ENCODE data around the gene BIN1. TPM values are rescaled to one million over a fixed set of nuclear protein-coding genes. Genes with fewer than 3 reads are reported as not detected.
A peak's percentile ranks its signal among the peaks of the same experiment; 100 is the strongest.

BIN1 gene
- total RNA-seq, 2 donors from 2014 or later = 24.4 to 43.5 TPM

GRCh38 chr2:127106457-127106990, 430 bp downstream of the BIN1 start:
- Histone ChIP-seq H3K27ac (peak overlapping the region; percentile 17 to 89 (median 86)), H3K4me1 (peaks cover 31% of the 10 kb centered on the region), H3K27me3 (no peaks in the 10 kb centered on the region), H3K36me3 (replicated peaks in 1 of 2; ENCODE audit: insufficient read depth in 1 of 2, low read depth in 2 of 2) (no peaks in the 10 kb centered on the region), H3K9me3 (no peaks in the 10 kb centered on the region), H3K4me3 (peak overlapping the region; percentile 84 to 92)
- intact Hi-C loops (cut with DNase I) = no loop called here
- TF ChIP-seq CTCF (IDR thresholded peaks at IDR 0.05) (no peak), POLR2A (IDR thresholded peaks at IDR 0.05) (no peak)
- peak in 2 of 4 donors; percentile 42 to 44 for DNase-seq
- WGBS, 2 donors = 0% methylated on average over 45 of the region's 45 CpGs; no CpG with 5 or more reads in 1 of the 2 donors
- peak; percentile 23 for ATAC-seq

DNA sequence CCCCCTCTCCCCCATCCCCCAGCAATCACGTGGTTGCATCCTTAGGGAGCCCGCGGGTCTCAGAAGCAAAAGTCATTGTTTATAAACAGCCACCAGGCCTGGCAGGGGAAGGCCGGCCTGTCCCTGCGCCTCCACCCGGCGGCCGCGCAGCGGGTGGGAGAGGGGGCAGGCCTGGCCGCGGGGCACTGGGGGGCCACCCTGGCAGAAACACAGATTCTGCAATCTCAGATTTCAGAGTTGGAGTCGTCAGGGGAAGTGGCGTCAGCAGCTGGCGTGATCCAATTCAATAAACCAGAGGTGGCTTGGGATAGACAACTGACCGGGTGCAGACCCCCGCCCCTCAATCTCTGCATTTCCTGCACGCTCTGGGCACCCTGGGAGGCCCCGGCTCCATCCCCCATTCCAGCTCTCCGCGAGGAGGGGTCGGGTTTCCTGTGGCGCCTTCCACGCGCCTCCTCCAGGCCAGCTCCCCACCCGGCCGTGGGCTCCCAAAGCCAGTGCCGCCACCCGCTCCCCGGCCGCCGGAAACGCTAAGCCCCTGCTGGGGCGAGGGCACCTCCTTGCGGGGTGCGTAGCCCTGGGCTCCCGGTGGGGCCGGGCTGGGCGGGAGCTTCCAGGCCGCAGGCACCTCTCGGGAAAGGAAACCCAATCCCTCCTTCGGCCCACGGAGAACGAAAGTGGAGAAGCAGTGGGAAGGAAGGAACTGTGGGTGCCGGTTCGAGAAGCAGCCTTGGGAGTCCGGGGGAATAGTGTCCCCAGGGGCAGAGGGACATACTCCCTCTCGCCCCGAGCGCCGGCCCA, 1.1 kb downstream of the BIN1 start:
- H3K4me3 ChIP-seq = peak overlapping the region; percentile 84 to 92
- intact Hi-C loops (cut with DNase I) = no loop called here
- H3K36me3 ChIP-seq (replicated peaks in 1 of 2; ENCODE audit: insufficient read depth in 1 of 2, low read depth in 2 of 2) = no peaks in the 10 kb centered on the region
- peaks cover 38% of the 10 kb centered on the region for H3K4me1 ChIP-seq
- ATAC-seq (peak; percentile 2), DNase-seq (peak in 3 of 4 donors; percentile 24 to 34 (median 30))
- H3K27ac ChIP-seq = peak overlapping the region in 3 of 4 donors; percentile 85 to 89 (median 88)
- H3K27me3 ChIP-seq = no peaks in the 10 kb centered on the region
- H3K9me3 ChIP-seq = no peaks in the 10 kb centered on the region
- TF ChIP-seq POLR2A (IDR thresholded peaks at IDR 0.05) (no peak), CTCF (IDR thresholded peaks at IDR 0.05) (no peak)
- WGBS, 2 donors = 0 to 3% methylated on average over 25 to 44 of the region's 51 CpGs

GRCh38 chr2:127104881-127105655, 1.9 kb downstream of the BIN1 start:
- WGBS, 2 donors = 51 to 61% methylated on average over 3 to 6 of the region's 6 CpGs
- TF ChIP-seq POLR2A (IDR thresholded peaks at IDR 0.05) = no peak
- TF ChIP-seq CTCF (IDR thresholded peaks at IDR 0.05) = no peak
- peak in 1 of 4 donors; percentile 10 for DNase-seq
- intact Hi-C loops (cut with DNase I) = no loop called here
- H3K4me3 ChIP-seq = peak overlapping the region in 1 of 2 donors; percentile 92
- no peak overlapping the region for H3K27ac ChIP-seq
- no peaks in the 10 kb centered on the region for H3K27me3 ChIP-seq
- peaks cover 46% of the 10 kb centered on the region for H3K4me1 ChIP-seq
- H3K36me3 ChIP-seq (replicated peaks in 1 of 2; ENCODE audit: insufficient read depth in 1 of 2, low read depth in 2 of 2) = no peaks in the 10 kb centered on the region
- H3K9me3 ChIP-seq = no peaks in the 10 kb centered on the region
- no peak for ATAC-seq

DNA sequence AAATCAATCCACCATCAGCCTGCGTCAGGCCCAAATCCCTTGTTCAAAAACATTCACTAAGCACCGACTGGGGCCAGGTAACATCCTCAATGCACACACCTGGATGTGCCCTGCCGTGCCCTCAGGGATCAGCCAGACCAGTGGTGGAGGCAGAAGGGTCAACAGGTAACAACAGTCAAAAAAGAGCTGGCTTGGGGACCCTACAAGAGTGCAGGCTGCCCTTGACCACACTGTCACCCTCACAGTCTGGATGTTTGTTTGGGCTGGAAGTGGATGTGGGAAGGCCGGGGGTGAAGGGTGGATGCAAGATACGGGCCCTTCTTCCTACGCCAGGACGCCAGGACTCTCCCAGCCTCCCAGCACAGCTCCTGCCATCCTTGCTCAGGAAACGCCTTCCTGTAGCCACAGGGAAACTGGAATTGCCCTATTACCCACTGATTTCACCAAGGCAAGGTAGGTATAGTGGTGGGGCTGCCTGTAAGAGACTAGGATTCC, 2.7 kb downstream of the BIN1 start:
- H3K27ac ChIP-seq = no peak overlapping the region
- H3K27me3 ChIP-seq = no peaks in the 10 kb centered on the region
- H3K4me3 ChIP-seq = no peak overlapping the region
- no peaks in the 10 kb centered on the region for H3K36me3 ChIP-seq (replicated peaks in 1 of 2; ENCODE audit: insufficient read depth in 1 of 2, low read depth in 2 of 2)
- ATAC-seq (no peak), DNase-seq (no peak)
- 80 to 84% methylated on average over 4 to 8 of the region's 8 CpGs for WGBS, 2 donors
- no peaks in the 10 kb centered on the region for H3K9me3 ChIP-seq
- peaks cover 46% of the 10 kb centered on the region for H3K4me1 ChIP-seq
- TF ChIP-seq POLR2A (IDR thresholded peaks at IDR 0.05) (no peak), CTCF (IDR thresholded peaks at IDR 0.05) (no peak)
- intact Hi-C loops (cut with DNase I) = no loop called here
